Muscle layer of duodenum (tissue), 2 donors: Measurements from ENCODE around the gene ZNF675.
"Not testable (repeated sequence)": the region's sequence is repeated elsewhere in the genome, so short reads cannot be mapped to it uniquely, and the experiment has no call there.

Source experiments
- H3K27ac ChIP-seq: one replicate; pipeline ENCODE4 v1.7.0; 2013; ENCODE audit warnings: mild to moderate bottlenecking, low read length
- H3K27me3 ChIP-seq: one replicate; pipeline ENCODE4 v1.7.0; 2013; ENCODE audit warnings: low read depth, mild to moderate bottlenecking, control low read depth, low read length
- H3K36me3 ChIP-seq, 2 donors: one replicate each; pipeline ENCODE4 v1.7.0; 2013; ENCODE audit warnings: low read length in 2 of 2, control low read depth in 1 of 2, mild to moderate bottlenecking in 1 of 2; ENCODE audit not compliant: insufficient read depth in 2 of 2, control insufficient read depth in 1 of 2
- H3K4me1 ChIP-seq, 2 donors: one replicate each; pipeline ENCODE4 v1.7.0; 2013; ENCODE audit warnings: low read length in 2 of 2, mild to moderate bottlenecking in 2 of 2, control low read depth in 1 of 2, moderate library complexity in 1 of 2; ENCODE audit not compliant: insufficient read depth in 2 of 2, control insufficient read depth in 1 of 2
- H3K4me3 ChIP-seq, 2 donors: one replicate each; pipeline ENCODE4 v1.7.0; 2013; ENCODE audit warnings: low read length in 2 of 2, low read depth in 1 of 2, mild to moderate bottlenecking in 1 of 2
- H3K9me3 ChIP-seq, 2 donors: one replicate each; pipeline ENCODE4 v1.7.0; 2013; ENCODE audit warnings: low read length in 2 of 2, control low read depth in 1 of 2, mild to moderate bottlenecking in 1 of 2; ENCODE audit not compliant: control insufficient read depth in 1 of 2
- donor health status: healthy.

The ZNF675 gene

GRCh38 chr19:23686621-23687423, at the start of gene ZNF675:
Gene ZNF675, minus strand, starts transcription at chr19:23687212. Its CDS starts 179 bp downstream, at chr19:23687033.
- Histone ChIP-seq H3K4me3 (peak within 1 kb of the TSS; percentile 85 to 98), H3K27me3 (no peaks in the 10 kb centered on the region), H3K27ac (peak within 1 kb of the TSS; percentile 79), H3K9me3 (no peaks in the 10 kb centered on the region), H3K36me3 (no peaks in the 10 kb centered on the region), H3K4me1 (peaks cover 0 to 7% of the 10 kb centered on the region in 2 donors)

- H3K4me3 ChIP-seq, H3K27me3 ChIP-seq, H3K9me3 ChIP-seq, H3K36me3 ChIP-seq, H3K4me1 ChIP-seq, H3K27ac ChIP-seq: not testable (repeated sequence)
Observed at GRCh38 chr19:23730729-23731465, 43.9 kb upstream of the ZNF675 start.

GRCh38 chr19:23724161-23724560, 37.1 kb upstream of the ZNF675 start:
- not testable (repeated sequence) for H3K27me3 ChIP-seq, H3K36me3 ChIP-seq, H3K9me3 ChIP-seq, H3K27ac ChIP-seq, H3K4me3 ChIP-seq, H3K4me1 ChIP-seq

- no peaks in the 10 kb centered on the region for H3K27me3 ChIP-seq
- no peaks in the 10 kb centered on the region for H3K4me1 ChIP-seq
- no peak overlapping the region for H3K27ac ChIP-seq
- H3K4me3 ChIP-seq = no peak overlapping the region
- H3K36me3 ChIP-seq = no peaks in the 10 kb centered on the region
- H3K9me3 ChIP-seq = no peaks in the 10 kb centered on the region
Observed at GRCh38 chr19:23718802-23719201, 31.8 kb upstream of the ZNF675 start.

- Histone ChIP-seq H3K4me1 (no peaks in the 10 kb centered on the region), H3K9me3 (no peaks in the 10 kb centered on the region), H3K27me3 (no peaks in the 10 kb centered on the region), H3K27ac (no peak overlapping the region), H3K4me3 (no peak overlapping the region), H3K36me3 (no peaks in the 10 kb centered on the region)
Observed at GRCh38 chr19:23716792-23717191, 29.8 kb upstream of the ZNF675 start.

GRCh38 chr19:23709347-23709746, 22.3 kb upstream of the ZNF675 start:
- no peaks in the 10 kb centered on the region for H3K27me3 ChIP-seq
- no peak overlapping the region for H3K4me3 ChIP-seq
- no peaks in the 10 kb centered on the region for H3K4me1 ChIP-seq
- H3K27ac ChIP-seq = no peak overlapping the region
- peaks cover 0 to 4% of the 10 kb centered on the region in 2 donors for H3K9me3 ChIP-seq
- H3K36me3 ChIP-seq = no peaks in the 10 kb centered on the region

GRCh38 chr19:23706657-23707056, 19.6 kb upstream of the ZNF675 start:
- Histone ChIP-seq H3K27ac (no peak overlapping the region), H3K36me3 (no peaks in the 10 kb centered on the region), H3K9me3 (peaks cover 0 to 4% of the 10 kb centered on the region in 2 donors), H3K27me3 (no peaks in the 10 kb centered on the region), H3K4me1 (no peaks in the 10 kb centered on the region), H3K4me3 (no peak overlapping the region)

- Histone ChIP-seq H3K27me3 (no peaks in the 10 kb centered on the region), H3K4me1 (no peaks in the 10 kb centered on the region), H3K36me3 (no peaks in the 10 kb centered on the region), H3K4me3 (no peak overlapping the region), H3K9me3 (no peaks in the 10 kb centered on the region), H3K27ac (no peak overlapping the region)
Observed at GRCh38 chr19:23699521-23699860, 12.5 kb upstream of the ZNF675 start.

GRCh38 chr19:23698711-23699520, 11.9 kb upstream of the ZNF675 start:
- Histone ChIP-seq H3K4me3 (no peak overlapping the region), H3K27me3 (no peaks in the 10 kb centered on the region), H3K27ac (no peak overlapping the region), H3K4me1 (no peaks in the 10 kb centered on the region), H3K9me3 (no peaks in the 10 kb centered on the region), H3K36me3 (no peaks in the 10 kb centered on the region)

GRCh38 chr19:23692937-23693336, 5.9 kb upstream of the ZNF675 start:
- not testable (repeated sequence) for H3K4me3 ChIP-seq, H3K27ac ChIP-seq, H3K36me3 ChIP-seq, H3K27me3 ChIP-seq, H3K4me1 ChIP-seq, H3K9me3 ChIP-seq

GRCh38 chr19:23673132-23673531, 13.9 kb downstream of the ZNF675 start:
- H3K4me1 ChIP-seq = no peaks in the 10 kb centered on the region
- peaks cover 0 to 2% of the 10 kb centered on the region in 2 donors for H3K9me3 ChIP-seq
- no peaks in the 10 kb centered on the region for H3K27me3 ChIP-seq
- no peaks in the 10 kb centered on the region for H3K36me3 ChIP-seq
- no peak overlapping the region for H3K27ac ChIP-seq
- H3K4me3 ChIP-seq = no peak overlapping the region
